A549 (cell line): ENCODE results near the gene SIRPD. TPM values are rescaled to one million over a fixed set of nuclear protein-coding genes. Genes with fewer than 3 reads are reported as not detected.

Source experiments
- ATAC-seq, 2 experiments: fragments of 200-7000 bp in 1 of 2; fragments of >200 bp in 1 of 2; cut with Nextera tagmentation in 1 of 2; cut with Tn5 transposase in 1 of 2; 3 replicates each; pipeline versions ENCODE4 v1.8.0 to v1.9.1; 2018 to 2020; ENCODE audit warnings: mild to moderate bottlenecking in 1 of 2, moderate library complexity in 1 of 2
- CTCF ChIA-PET: fragments of 300-600 bp; sonication (Branson Sonifier 250); formaldehyde crosslinking; extraction: SDS; loops from one replicate; lab custom pipeline; 2021; ENCODE audit warnings: antibody characterized with exemption, inconsistent platforms; lab: Yijun Ruan, JAX
- POLR2A ChIA-PET: fragments of 350-600 bp; formaldehyde crosslinking; extraction: SDS; loops from one replicate; lab custom pipeline; 2021; ENCODE audit warnings: antibody characterized with exemption, inconsistent platforms; lab: Yijun Ruan, JAX
- DNase-seq, 2 experiments: peaks; one replicate each; pipeline versions ENCODE4 v3.0.0 to v3.0.0-alpha.2; 2011 to 2016; ENCODE audit warnings: low read depth in 1 of 2, low spot score in 1 of 2
- FAIRE-seq: peaks from 2 replicates; lab custom pipeline; 2011; peaks lifted over from hg19 to GRCh38; lab: Jason Lieb, UNC
- H3K27ac ChIP-seq, 2 experiments: fragments of >200 bp; sonication (Bioruptor Twin); formaldehyde crosslinking; 3 replicates each; pipeline ENCODE4 v1.5.1; 2016 to 2017
- H3K4me1 ChIP-seq: fragments of >200 bp; sonication (Bioruptor Twin); formaldehyde crosslinking; 3 replicates; pipeline ENCODE4 v1.6.1; 2016
- H3K4me2 ChIP-seq: fragments of >200 bp; sonication (Bioruptor Twin); formaldehyde crosslinking; 3 replicates; pipeline ENCODE4 v1.6.1; 2016
- H3K4me3 ChIP-seq: fragments of >200 bp; sonication (Bioruptor Twin); formaldehyde crosslinking; 3 replicates; pipeline ENCODE4 v1.5.1; 2016
- H3K9me3 ChIP-seq: fragments of >200 bp; sonication (Bioruptor Twin); formaldehyde crosslinking; 3 replicates; pipeline ENCODE4 v1.6.1; 2016
- BCL3 ChIP-seq: fragments of >200 bp; sonication (Bioruptor Twin); formaldehyde crosslinking; IDR thresholded peaks from 3 replicates; pipeline ENCODE4 v1.6.1; 2016
- CBX2 ChIP-seq: fragments of 200-600 bp; sonication (generic); IDR thresholded peaks from 2 replicates; pipeline ENCODE4 v1.6.1; 2016; ENCODE audit warnings: low read depth, mild to moderate bottlenecking, borderline replicate concordance
- CTCF ChIP-seq: fragments of >200 bp; sonication (Bioruptor Twin); formaldehyde crosslinking; IDR thresholded peaks from 3 replicates; pipeline ENCODE4 v1.5.1; 2016
- EHMT2 ChIP-seq: fragments of 200-600 bp; sonication (generic); IDR thresholded peaks from 2 replicates; pipeline ENCODE4 v1.6.1; 2016; ENCODE audit warnings: antibody characterized with exemption, low read depth, mild to moderate bottlenecking, moderate library complexity
- FOSL2 ChIP-seq, 2 experiments: fragments of 450-650 bp in 1 of 2; fragments of >200 bp in 1 of 2; sonication (Bioruptor Twin) in 1 of 2; formaldehyde crosslinking; IDR thresholded peaks; 2 replicates each; pipeline versions ENCODE4 v1.5.0 to v1.6.1; 2016 to 2020; ENCODE audit warnings: mild to moderate bottlenecking in 1 of 2, moderate library complexity in 1 of 2
- GATA3 ChIP-seq: IDR thresholded peaks from 2 replicates; pipeline ENCODE4 v1.6.1; 2012; ENCODE audit warnings: borderline replicate concordance
- HES2 ChIP-seq: fragments of >200 bp; sonication (Bioruptor Twin); formaldehyde crosslinking; IDR thresholded peaks from 2 replicates; pipeline ENCODE4 v1.6.1; 2016
- JUN ChIP-seq, 2 experiments: fragments of >200 bp; sonication (Bioruptor Twin); formaldehyde crosslinking; IDR thresholded peaks; 2 replicates in 1 of 2; 3 replicates in 1 of 2; pipeline ENCODE4 v1.6.1; 2016 to 2017
- KDM1A ChIP-seq: fragments of 200-600 bp; sonication (generic); IDR thresholded peaks from 2 replicates; pipeline ENCODE4 v1.6.1; 2016; ENCODE audit warnings: low read depth, mild to moderate bottlenecking
- KDM5A ChIP-seq: fragments of 200-600 bp; sonication (generic); IDR thresholded peaks from 2 replicates; pipeline ENCODE4 v1.6.1; 2016; ENCODE audit warnings: antibody characterized with exemption, mild to moderate bottlenecking
- NFE2L2 ChIP-seq: fragments of 150-350 bp; conservative IDR thresholded peaks from 2 replicates; pipeline ENCODE4 v1.6.1; 2014; ENCODE audit warnings: low read length
- PHF8 ChIP-seq: fragments of 200-600 bp; sonication (generic); IDR thresholded peaks from 2 replicates; pipeline ENCODE4 v1.6.1; 2016; ENCODE audit warnings: low read depth, mild to moderate bottlenecking, antibody characterized with exemption, moderate library complexity, borderline replicate concordance
- POLR2A ChIP-seq: IDR thresholded peaks from 2 replicates; pipeline ENCODE4 v1.6.1; 2012; ENCODE audit warnings: mild to moderate bottlenecking, low read length
- RAD21 ChIP-seq, 2 experiments: fragments of >200 bp in 1 of 2; sonication (Bioruptor Twin) in 1 of 2; formaldehyde crosslinking in 1 of 2; IDR thresholded peaks in 1 of 2; conservative IDR thresholded peaks in 1 of 2; 2 replicates in 1 of 2; 3 replicates in 1 of 2; pipeline ENCODE4 v1.6.1; 2012 to 2018; ENCODE audit warnings: inconsistent platforms in 1 of 2
- RARB ChIP-seq: fragments of 250-450 bp; sonication (Bioruptor Pico); IDR thresholded peaks from 2 replicates; pipeline ENCODE4 v1.8.0; 2021; ENCODE audit warnings: mild to moderate bottlenecking, moderate library complexity
- RCOR1 ChIP-seq: fragments of 150-350 bp; IDR thresholded peaks from 2 replicates; pipeline ENCODE4 v1.6.1; 2014; ENCODE audit warnings: antibody characterized with exemption, low read length, low read depth
- REST ChIP-seq: fragments of 200-600 bp; sonication (generic); IDR thresholded peaks from 2 replicates; pipeline ENCODE4 v1.6.1; 2016; ENCODE audit warnings: antibody characterized with exemption, mild to moderate bottlenecking, moderate library complexity
- WGBS: methylation state at CpG from one replicate; pipeline ENCODE4 v1.1.6; 2017; ENCODE audit errors: missing lambda C conversion rate; 5-methylcytosine and 5-hydroxymethylcytosine counted together
- polyA plus RNA-seq, 4 experiments: library from polyadenylated mRNA; depleted of rRNA in 3 of 4; stranded (reverse); fragments of >200 nt; fragmentation: RNase III in 1 of 4; extraction: RNeasy Plus Mini Kit Qiagen cat#74134 plus additional on column Dnase treatment in 1 of 4; gene quantifications; 2 replicates in 3 of 4; 3 replicates in 1 of 4; pipeline ENCODE4 v1.2.3, GENCODE V29; 2011 to 2017
- TF ChIP-seq, protein P1 (sequence below): fragments of 450-650 bp; IDR thresholded peaks from 2 replicates; pipeline ENCODE4 v1.6.1; 2014; ENCODE audit warnings: antibody characterized with exemption
- TF ChIP-seq, protein P2 (sequence below): fragments of 250-450 bp; sonication (Bioruptor Pico); IDR thresholded peaks from 2 replicates; pipeline ENCODE4 v1.5.0; 2021; ENCODE audit warnings: mild to moderate bottlenecking, moderate library complexity, borderline replicate concordance
- TF ChIP-seq, protein P3 (sequence below): fragments of 150-350 bp; IDR thresholded peaks from 2 replicates; pipeline ENCODE4 v1.6.1; 2014; ENCODE audit warnings: low read depth, mild to moderate bottlenecking, low read length

The SIRPD gene
- polyA plus RNA-seq, 2 of the 4 experiments (the other 2 are of a cell fraction), result not detected

DNA sequence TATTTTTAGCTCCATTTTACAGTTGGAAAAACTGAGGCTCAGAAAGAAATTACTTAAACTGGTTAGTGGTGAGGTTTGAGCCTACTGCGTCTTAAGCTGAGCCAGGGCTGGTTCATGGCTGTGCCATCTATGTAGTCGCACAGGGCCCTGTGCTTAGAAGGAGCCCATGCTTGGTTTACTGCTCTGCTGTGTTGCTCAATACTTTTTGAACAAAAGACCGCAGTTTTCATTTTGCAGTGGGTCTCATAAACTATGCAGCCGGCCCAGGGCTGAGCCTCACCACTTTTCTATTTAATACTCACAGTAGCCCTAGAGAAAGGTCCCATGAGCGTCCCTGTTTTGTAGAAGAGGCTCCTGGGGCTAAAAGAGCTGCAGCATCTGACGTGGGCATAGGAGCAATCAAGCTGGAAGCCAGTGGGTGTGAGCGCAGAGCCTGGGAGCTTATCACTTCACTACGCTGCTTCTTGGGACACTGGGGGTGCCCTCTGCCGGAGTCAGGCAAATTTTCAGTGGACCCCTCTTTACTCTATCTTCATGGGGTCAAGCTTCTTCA is 66.8 kb downstream of the SIRPD start (continued):
- TF ChIP-seq PHF8, result no peak
- no peak for TF ChIP-seq HES2
- TF ChIP-seq EHMT2, result no peak

- CTCF ChIA-PET, result interaction anchor here (0.9 to 12.7 kb wide), 8 partner anchors 9 to 165 kb away, joined by 3 to 129 read pairs (median 6); partner anchors contain the start of gene NSFL1C
- no peak overlapping the region for H3K27ac ChIP-seq
- no peak for FAIRE-seq
These were observed 67.6 kb downstream of the SIRPD start for GRCh38 chr20:1489764-1490436.

GRCh38 chr20:1489325-1489724 is 68.2 kb downstream of the SIRPD start:
- POLR2A ChIA-PET, result no interaction called here
- Histone ChIP-seq H3K4me3 (no peak overlapping the region), H3K27ac (no peak overlapping the region), H3K4me1 (0 out of 3 replicates have a peak, but pooled peaks cover 3% of the 10 kb centered on the region), H3K4me2 (0 out of 3 replicates have a peak overlapping the region, but pooled peaks have one; percentile 12), H3K9me3 (no peaks in the 10 kb centered on the region)
- peak; percentile 18 for FAIRE-seq
- DNase-seq, result no peak
- 51% methylated on average over 2 of the region's 2 CpGs for WGBS
- no peak for ATAC-seq
- CTCF ChIA-PET, result interaction anchor here (1.2 to 12.7 kb wide), 6 partner anchors 10 to 33 kb away, joined by 3 to 129 read pairs (median 7); partner anchors contain the start of gene NSFL1C
- TF ChIP-seq NFE2L2 (no peak), KDM5A (no peak), GATA3 (no peak), REST (no peak), RCOR1 (no peak), POLR2A (no peak), BCL3 (no peak), RAD21 (conservative IDR thresholded peaks at IDR 0.05 in 1 of 2, IDR thresholded peaks at IDR 0.05 in 1 of 2) (no peak), HES2 (no peak), CBX2 (no peak), FOSL2 (IDR thresholded peaks at IDR 0.05) (no peak), FOSL2 (CRISPR knock-in tag; IDR thresholded peaks at IDR 0.05) (no peak), CTCF (no peak), JUN (IDR thresholded peaks at IDR 0.05) (no peak)
- TF ChIP-seq, protein P1, sequence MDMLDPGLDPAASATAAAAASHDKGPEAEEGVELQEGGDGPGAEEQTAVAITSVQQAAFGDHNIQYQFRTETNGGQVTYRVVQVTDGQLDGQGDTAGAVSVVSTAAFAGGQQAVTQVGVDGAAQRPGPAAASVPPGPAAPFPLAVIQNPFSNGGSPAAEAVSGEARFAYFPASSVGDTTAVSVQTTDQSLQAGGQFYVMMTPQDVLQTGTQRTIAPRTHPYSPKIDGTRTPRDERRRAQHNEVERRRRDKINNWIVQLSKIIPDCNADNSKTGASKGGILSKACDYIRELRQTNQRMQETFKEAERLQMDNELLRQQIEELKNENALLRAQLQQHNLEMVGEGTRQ, result no peak
- TF ChIP-seq, protein P2, sequence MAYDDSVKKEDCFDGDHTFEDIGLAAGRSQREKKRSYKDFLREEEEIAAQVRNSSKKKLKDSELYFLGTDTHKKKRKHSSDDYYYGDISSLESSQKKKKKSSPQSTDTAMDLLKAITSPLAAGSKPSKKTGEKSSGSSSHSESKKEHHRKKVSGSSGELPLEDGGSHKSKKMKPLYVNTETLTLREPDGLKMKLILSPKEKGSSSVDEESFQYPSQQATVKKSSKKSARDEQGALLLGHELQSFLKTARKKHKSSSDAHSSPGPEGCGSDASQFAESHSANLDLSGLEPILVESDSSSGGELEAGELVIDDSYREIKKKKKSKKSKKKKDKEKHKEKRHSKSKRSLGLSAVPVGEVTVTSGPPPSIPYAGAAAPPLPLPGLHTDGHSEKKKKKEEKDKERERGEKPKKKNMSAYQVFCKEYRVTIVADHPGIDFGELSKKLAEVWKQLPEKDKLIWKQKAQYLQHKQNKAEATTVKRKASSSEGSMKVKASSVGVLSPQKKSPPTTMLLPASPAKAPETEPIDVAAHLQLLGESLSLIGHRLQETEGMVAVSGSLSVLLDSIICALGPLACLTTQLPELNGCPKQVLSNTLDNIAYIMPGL (CRISPR knock-in tag), result no peak

More at GRCh38 chr20:1489764-1490436, 67.6 kb downstream of the SIRPD start:
- DNase-seq (no peak), ATAC-seq (peak; percentile 38 to 47; a peak in 2 of 6 replicates)
- 0 out of 3 replicates have a peak, but pooled peaks cover 3% of the 10 kb centered on the region for H3K4me1 ChIP-seq
- H3K9me3 ChIP-seq, result no peaks in the 10 kb centered on the region
- POLR2A ChIA-PET, result no interaction called here
- no peak overlapping the region for H3K4me3 ChIP-seq
- WGBS, result 23% methylated on average over 6 of the region's 6 CpGs
- H3K4me2 ChIP-seq, result peak overlapping the region; percentile 12; the same call in 1 of the 3 replicates
- TF ChIP-seq KDM1A (no peak), RARB (no peak), JUN (IDR thresholded peaks at IDR 0.05) (no peak)
- TF ChIP-seq, protein P3, sequence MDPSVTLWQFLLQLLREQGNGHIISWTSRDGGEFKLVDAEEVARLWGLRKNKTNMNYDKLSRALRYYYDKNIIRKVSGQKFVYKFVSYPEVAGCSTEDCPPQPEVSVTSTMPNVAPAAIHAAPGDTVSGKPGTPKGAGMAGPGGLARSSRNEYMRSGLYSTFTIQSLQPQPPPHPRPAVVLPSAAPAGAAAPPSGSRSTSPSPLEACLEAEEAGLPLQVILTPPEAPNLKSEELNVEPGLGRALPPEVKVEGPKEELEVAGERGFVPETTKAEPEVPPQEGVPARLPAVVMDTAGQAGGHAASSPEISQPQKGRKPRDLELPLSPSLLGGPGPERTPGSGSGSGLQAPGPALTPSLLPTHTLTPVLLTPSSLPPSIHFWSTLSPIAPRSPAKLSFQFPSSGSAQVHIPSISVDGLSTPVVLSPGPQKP, result no peak
